ENCODE data around the gene FFAR3. TPM values are rescaled to one million over a fixed set of nuclear protein-coding genes. Genes with fewer than 3 reads are reported as not detected.

Gene FFAR3
- total RNA-seq, 5 donors from 2014 or later (not counting 1 experiment from before 2014, with no cell fraction given): 0.47 TPM; not detected in 4

DNA sequence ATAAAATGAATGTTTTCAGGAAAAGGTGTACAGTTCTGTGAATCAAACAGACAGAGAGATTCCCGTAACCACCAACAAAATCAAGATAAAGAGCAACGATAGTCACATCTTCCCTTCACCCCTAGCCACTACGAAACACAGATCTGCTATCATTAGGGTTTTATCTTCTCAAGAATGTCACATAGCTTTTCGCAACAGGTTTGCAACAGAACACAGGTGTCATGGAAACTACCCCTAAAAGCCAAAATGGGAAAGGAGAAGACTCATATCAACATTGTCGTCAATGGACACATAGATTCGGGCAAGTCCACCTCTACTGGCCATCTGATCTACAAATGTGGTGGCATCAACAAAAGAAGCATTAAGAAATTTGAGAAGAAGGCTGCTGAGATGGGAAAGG is 23.7 kb downstream of the FFAR3 start:
- Mint-ChIP-seq H3K27me3 (peaks cover 5 to 12% of the 10 kb centered on the region in 2 donors), H3K9me3 (peaks cover 3 to 16% (median 5%) of the 10 kb centered on the region in 3 donors), H3K4me1 (peaks cover 0 to 3% (median 0%) of the 10 kb centered on the region in 3 donors), H3K36me3 (peaks cover 3% of the 10 kb centered on the region), H3K27ac (no peak overlapping the region), H3K4me3 (no peak overlapping the region)
- Histone ChIP-seq H3K4me1 (ENCODE audit: control insufficient read depth in 1 of 2, extremely low read depth in 1 of 2, insufficient read depth in 2 of 2, low read length in 2 of 2) (no peaks in the 10 kb centered on the region), H3K4me3 (ENCODE audit: control insufficient read depth in 1 of 2, extremely low read depth in 1 of 2, low read length in 1 of 2) (no peak overlapping the region), H3K27ac (ENCODE audit: low read length) (no peak overlapping the region), H3K36me3 (ENCODE audit: control insufficient read depth in 2 of 2, extremely low read depth in 1 of 2, insufficient read depth in 1 of 2, low read length in 1 of 2) (no peaks in the 10 kb centered on the region), H3K9me3 (no peaks in the 10 kb centered on the region), H3K27me3 (replicated peaks in 1 of 2; ENCODE audit: control insufficient read depth in 2 of 2, extremely low read depth in 1 of 2, insufficient read depth in 2 of 2, low read length in 1 of 2) (peaks cover 0 to 2% of the 10 kb centered on the region in 2 experiments)
- ATAC-seq (replicated peaks in 1 of 4): no peak
- CTCF ChIA-PET: interaction anchor here in 1 of 2 donors (0.7 kb wide), 1 partner anchor 204 kb away, joined by 3 read pairs; the partner anchor contains the start of gene PMIS2
- POLR2A ChIA-PET: no interaction called here
- no peak for DNase-seq
- 71% methylated on average over 1 of the region's 6 CpGs for WGBS (ENCODE audit: insufficient coverage)

DNA sequence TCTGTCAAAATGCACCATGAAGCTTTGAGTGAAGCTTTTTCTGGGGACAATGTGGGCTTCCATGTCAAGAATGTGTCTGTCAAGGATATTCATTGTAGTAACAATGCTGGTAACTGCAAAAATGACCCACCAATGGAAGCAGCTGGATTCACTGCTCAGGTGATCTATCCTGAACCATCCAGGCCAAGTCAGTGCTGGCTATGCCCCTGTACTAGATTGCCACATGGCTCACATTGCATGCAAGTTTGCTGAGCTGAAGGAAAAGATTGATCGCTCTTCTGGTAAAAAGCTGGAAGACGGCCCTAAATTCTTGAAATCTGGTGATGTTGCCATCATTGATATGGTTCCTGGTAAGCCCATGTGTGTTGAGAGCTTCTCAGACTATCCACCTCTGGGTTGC is 25.3 kb downstream of the FFAR3 start:
- 87% methylated on average over 2 of the region's 2 CpGs for WGBS (ENCODE audit: insufficient coverage)
- no peak overlapping the region for H3K27ac ChIP-seq (ENCODE audit: low read length)
- peaks cover 0 to 5% of the 10 kb centered on the region in 2 experiments for H3K27me3 ChIP-seq (replicated peaks in 1 of 2; ENCODE audit: control insufficient read depth in 2 of 2, extremely low read depth in 1 of 2, insufficient read depth in 2 of 2, low read length in 1 of 2)
- no peak overlapping the region for H3K4me3 Mint-ChIP-seq
- CTCF ChIA-PET: interaction anchor here in 1 of 2 donors (0.7 kb wide), 1 partner anchor 489 kb away, joined by 3 read pairs; no protein-coding TSS in a partner anchor
- no peak overlapping the region for H3K4me3 ChIP-seq (ENCODE audit: control insufficient read depth in 1 of 2, extremely low read depth in 1 of 2, low read length in 1 of 2)
- ATAC-seq (replicated peaks in 1 of 4) (no peak), DNase-seq (no peak)
- H3K27me3 Mint-ChIP-seq: peaks cover 5 to 12% of the 10 kb centered on the region in 2 donors
- no peaks in the 10 kb centered on the region for H3K36me3 ChIP-seq (ENCODE audit: control insufficient read depth in 2 of 2, extremely low read depth in 1 of 2, insufficient read depth in 1 of 2, low read length in 1 of 2)
- H3K36me3 Mint-ChIP-seq: peaks cover 3% of the 10 kb centered on the region
- peaks cover 3 to 13% (median 5%) of the 10 kb centered on the region in 3 donors for H3K9me3 Mint-ChIP-seq
- no peaks in the 10 kb centered on the region for H3K9me3 ChIP-seq
- H3K27ac Mint-ChIP-seq: no peak overlapping the region
- POLR2A ChIA-PET: interaction anchor here in 1 of 2 donors (0.5 to 0.7 kb wide), 2 partner anchors 102 to 123 kb away, joined by 3 to 4 read pairs; no protein-coding TSS in a partner anchor
- H3K4me1 ChIP-seq (ENCODE audit: control insufficient read depth in 1 of 2, extremely low read depth in 1 of 2, insufficient read depth in 2 of 2, low read length in 2 of 2): no peaks in the 10 kb centered on the region
- H3K4me1 Mint-ChIP-seq: no peaks in the 10 kb centered on the region

DNA sequence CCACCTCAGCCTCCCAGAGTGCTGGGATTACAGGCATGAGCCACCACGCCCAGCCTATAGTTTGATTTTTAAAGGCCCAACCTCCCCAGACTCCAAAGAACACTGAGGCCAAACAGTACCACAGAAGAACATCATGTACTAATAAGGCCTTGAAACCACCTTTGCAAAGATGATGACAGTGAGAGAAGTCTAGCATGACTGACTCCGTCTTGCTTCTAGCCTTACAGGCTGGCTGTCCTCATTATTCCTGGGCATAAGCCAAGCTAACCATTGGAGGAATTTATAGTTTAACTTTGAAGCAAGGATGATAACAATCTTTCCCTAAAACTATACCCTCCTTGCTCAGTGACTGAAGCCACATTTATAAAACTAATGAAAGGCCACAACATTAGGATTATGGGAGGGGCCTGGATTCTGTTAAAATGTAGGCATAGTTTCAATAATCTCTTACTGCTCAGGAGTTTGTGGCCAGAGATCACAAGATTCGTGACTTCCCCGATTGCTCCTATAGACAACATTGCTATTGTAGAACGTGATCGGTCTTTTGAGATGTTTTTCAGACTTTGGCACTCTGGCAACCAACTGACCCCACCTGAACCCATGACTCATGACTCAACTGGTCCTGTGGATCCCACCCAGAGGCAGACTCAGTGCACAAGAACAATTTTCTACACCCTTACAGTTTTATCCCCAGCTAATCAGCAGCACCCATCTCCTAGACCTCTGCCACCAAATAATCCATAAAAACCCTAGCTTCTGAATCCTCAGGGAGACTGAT is 30.2 kb downstream of the FFAR3 start:
- no peak for DNase-seq
- CTCF ChIA-PET: no interaction called here

GRCh38 chr19:35389192-35389861 is 31.1 kb downstream of the FFAR3 start:
- CTCF ChIA-PET: no interaction called here
- Mint-ChIP-seq H3K36me3 (peaks cover 3% of the 10 kb centered on the region), H3K4me1 (no peaks in the 10 kb centered on the region), H3K27me3 (peaks cover 2 to 4% of the 10 kb centered on the region in 2 donors), H3K27ac (no peak overlapping the region), H3K9me3 (peaks cover 3 to 10% (median 5%) of the 10 kb centered on the region in 3 donors), H3K4me3 (no peak overlapping the region)
- H3K27ac ChIP-seq (ENCODE audit: low read length): no peak overlapping the region
- 61% methylated on average over 4 of the region's 6 CpGs for WGBS (ENCODE audit: insufficient coverage)
- ATAC-seq (replicated peaks in 1 of 4) (no peak), DNase-seq (no peak)
- H3K36me3 ChIP-seq (ENCODE audit: control insufficient read depth in 2 of 2, extremely low read depth in 1 of 2, insufficient read depth in 1 of 2, low read length in 1 of 2): no peaks in the 10 kb centered on the region
- POLR2A ChIA-PET: no interaction called here
- H3K4me3 ChIP-seq (ENCODE audit: control insufficient read depth in 1 of 2, extremely low read depth in 1 of 2, low read length in 1 of 2): no peak overlapping the region
- no peaks in the 10 kb centered on the region for H3K9me3 ChIP-seq
- H3K27me3 ChIP-seq (replicated peaks in 1 of 2; ENCODE audit: control insufficient read depth in 2 of 2, extremely low read depth in 1 of 2, insufficient read depth in 2 of 2, low read length in 1 of 2): peaks cover 0 to 5% of the 10 kb centered on the region in 2 experiments
- H3K4me1 ChIP-seq (ENCODE audit: control insufficient read depth in 1 of 2, extremely low read depth in 1 of 2, insufficient read depth in 2 of 2, low read length in 2 of 2): no peaks in the 10 kb centered on the region

More for the DNA sequence above, 30.2 kb downstream of the FFAR3 start:
- Mint-ChIP-seq H3K4me3 (no peak overlapping the region), H3K27ac (no peak overlapping the region), H3K36me3 (peaks cover 3% of the 10 kb centered on the region), H3K9me3 (peaks cover 3 to 10% (median 5%) of the 10 kb centered on the region in 3 donors), H3K27me3 (peaks cover 2 to 4% of the 10 kb centered on the region in 2 donors), H3K4me1 (no peaks in the 10 kb centered on the region)
- Histone ChIP-seq H3K9me3 (no peaks in the 10 kb centered on the region), H3K36me3 (ENCODE audit: control insufficient read depth in 2 of 2, extremely low read depth in 1 of 2, insufficient read depth in 1 of 2, low read length in 1 of 2) (no peaks in the 10 kb centered on the region), H3K4me1 (ENCODE audit: control insufficient read depth in 1 of 2, extremely low read depth in 1 of 2, insufficient read depth in 2 of 2, low read length in 2 of 2) (no peaks in the 10 kb centered on the region), H3K27me3 (replicated peaks in 1 of 2; ENCODE audit: control insufficient read depth in 2 of 2, extremely low read depth in 1 of 2, insufficient read depth in 2 of 2, low read length in 1 of 2) (peaks cover 0 to 5% of the 10 kb centered on the region in 2 experiments), H3K4me3 (ENCODE audit: control insufficient read depth in 1 of 2, extremely low read depth in 1 of 2, low read length in 1 of 2) (no peak overlapping the region), H3K27ac (ENCODE audit: low read length) (no peak overlapping the region)
- no peak for ATAC-seq (replicated peaks in 1 of 4)
- WGBS (ENCODE audit: insufficient coverage): 86% methylated on average over 4 of the region's 6 CpGs
- POLR2A ChIA-PET: no interaction called here

DNA sequence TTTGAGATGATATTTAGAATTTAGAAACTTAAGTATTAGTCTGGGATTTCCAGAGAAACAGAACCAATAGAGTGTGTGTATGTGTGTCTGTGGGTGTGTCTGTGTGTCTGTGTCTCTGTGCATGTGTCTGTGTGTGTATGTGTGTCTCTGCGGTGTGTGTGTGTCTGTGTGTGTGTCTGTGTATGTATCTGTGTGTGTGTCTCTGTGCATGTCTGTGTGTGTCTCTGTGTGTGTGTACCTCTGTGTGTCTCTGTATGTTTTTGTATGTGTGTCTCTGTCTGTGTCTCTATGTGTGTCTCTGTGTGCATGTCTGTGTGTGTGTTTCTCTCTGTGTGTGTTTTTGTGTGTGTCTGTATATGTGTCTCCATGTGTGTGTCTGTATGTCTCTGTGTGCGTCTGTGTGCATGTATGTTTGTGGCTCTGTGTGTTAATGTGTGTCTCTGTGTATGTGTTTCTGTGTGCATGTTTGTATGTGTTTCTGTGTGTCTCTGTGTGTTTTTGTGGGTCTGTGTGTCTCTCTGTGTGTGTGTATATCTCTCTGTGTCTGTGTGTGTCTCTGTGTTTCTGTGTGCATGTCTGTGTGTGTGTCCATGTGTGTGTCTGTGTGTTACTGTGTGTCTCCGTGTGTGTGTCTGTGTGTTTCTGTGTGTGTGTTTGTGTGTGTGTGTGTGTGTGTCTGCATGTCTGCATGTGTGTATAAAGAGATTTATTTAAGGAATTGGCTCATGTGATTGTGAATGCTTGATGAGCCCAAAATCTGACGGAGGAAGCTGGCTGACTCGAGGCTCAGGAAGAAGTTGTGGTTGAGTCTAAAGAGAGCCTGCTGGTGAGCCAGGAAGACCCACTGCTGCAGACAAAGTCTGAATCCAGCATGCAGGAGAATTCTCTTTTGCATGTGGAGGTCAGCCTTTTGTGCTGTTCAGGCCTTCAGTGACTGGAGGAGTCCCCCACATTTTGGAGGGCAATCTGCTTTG is 34.8 kb downstream of the FFAR3 start:
- Mint-ChIP-seq H3K9me3 (no peaks in the 10 kb centered on the region), H3K36me3 (no peaks in the 10 kb centered on the region), H3K4me3 (no peak overlapping the region), H3K4me1 (no peaks in the 10 kb centered on the region), H3K27ac (no peak overlapping the region), H3K27me3 (no peaks in the 10 kb centered on the region)
- DNase-seq (no peak), ATAC-seq (replicated peaks in 1 of 4) (no peak)
- CTCF ChIA-PET: no interaction called here
- 53% methylated on average over 5 of the region's 5 CpGs for WGBS (ENCODE audit: insufficient coverage)
- Histone ChIP-seq H3K4me1 (ENCODE audit: control insufficient read depth in 1 of 2, extremely low read depth in 1 of 2, insufficient read depth in 2 of 2, low read length in 2 of 2) (no peaks in the 10 kb centered on the region), H3K9me3 (no peaks in the 10 kb centered on the region), H3K4me3 (ENCODE audit: control insufficient read depth in 1 of 2, extremely low read depth in 1 of 2, low read length in 1 of 2) (no peak overlapping the region), H3K36me3 (ENCODE audit: control insufficient read depth in 2 of 2, extremely low read depth in 1 of 2, insufficient read depth in 1 of 2, low read length in 1 of 2) (no peaks in the 10 kb centered on the region), H3K27ac (ENCODE audit: low read length) (no peak overlapping the region), H3K27me3 (replicated peaks in 1 of 2; ENCODE audit: control insufficient read depth in 2 of 2, extremely low read depth in 1 of 2, insufficient read depth in 2 of 2, low read length in 1 of 2) (peaks cover 0 to 5% of the 10 kb centered on the region in 2 experiments)
- POLR2A ChIA-PET: no interaction called here
